Upper lobe of left lung (tissue), 6 donors: ENCODE data around the gene ZBTB12. TPM values are rescaled to one million over a fixed set of nuclear protein-coding genes. Genes with fewer than 3 reads are reported as not detected.

Experiments used
- ATAC-seq, 2 donors: fragments of 200-7000 bp; cut with Tn5 transposase; one replicate each; pipeline ENCODE4 v1.9.1; 2022; ENCODE audit warnings: mild to moderate bottlenecking in 2 of 2, moderate library complexity in 2 of 2; ENCODE audit not compliant: low FRiP score in 2 of 2
- DNase-seq, 2 donors: peaks; one replicate each; pipeline ENCODE4 v3.0.0-alpha.2; 2019 to 2020
- H3K27ac ChIP-seq, 4 donors: fragments of 200-600 bp; sonication (generic); one replicate each; pipeline ENCODE4 v1.5.1; 2016 to 2019
- H3K27me3 ChIP-seq, 4 donors: fragments of 200-600 bp; sonication (generic); one replicate each; pipeline ENCODE4 v1.5.1; 2017 to 2019
- H3K36me3 ChIP-seq, 4 donors: fragments of 200-600 bp; sonication (generic); one replicate each; pipeline ENCODE4 v1.5.1; 2016 to 2019
- H3K4me1 ChIP-seq, 4 donors: fragments of 200-600 bp; sonication (generic); one replicate each; pipeline ENCODE4 v1.5.1; 2018 to 2019
- H3K4me3 ChIP-seq, 4 donors: fragments of 200-600 bp; sonication (generic); one replicate each; pipeline ENCODE4 v1.5.1; 2017 to 2019; ENCODE audit warnings: mild to moderate bottlenecking in 2 of 4, moderate library complexity in 1 of 4
- H3K9me3 ChIP-seq, 4 donors: fragments of 200-600 bp; sonication (generic); one replicate each; pipeline ENCODE4 v1.5.1; 2018 to 2019
- CTCF ChIP-seq, 6 experiments: fragments of 450-650 bp in 4 of 6; fragments of 200-600 bp in 2 of 6; sonication (generic) in 2 of 6; IDR thresholded peaks; one replicate each; pipeline ENCODE4 v1.5.1; 2016 to 2019; ENCODE audit warnings: antibody characterized with exemption in 6 of 6
- EP300 ChIP-seq, 4 donors: sonication (generic); formaldehyde crosslinking; IDR thresholded peaks; one replicate each; pipeline ENCODE4 v1.5.1; 2017; ENCODE audit warnings: antibody characterized with exemption in 4 of 4, control low read depth in 2 of 4
- POLR2A ChIP-seq, 4 donors: fragments of 450-650 bp; IDR thresholded peaks; one replicate each; pipeline ENCODE4 v1.5.1; 2016 to 2017; ENCODE audit warnings: antibody characterized with exemption in 4 of 4, mild to moderate bottlenecking in 2 of 4
- POLR2AphosphoS5 ChIP-seq, 2 donors: sonication (generic); formaldehyde crosslinking; IDR thresholded peaks; one replicate each; pipeline ENCODE4 v1.5.1; 2017; ENCODE audit warnings: antibody characterized with exemption in 2 of 2
- WGBS, 2 donors: methylation state at CpG; one replicate each; pipeline ENCODE4 v1.1.5; 2017 to 2018; 5-methylcytosine and 5-hydroxymethylcytosine counted together
- total RNA-seq, 6 donors: library from RNA; depleted of rRNA in 4 of 6; stranded (reverse); fragments of >200 nt in 4 of 6; gene quantifications; one replicate each; pipeline versions ENCODE4 v1.1.0 to v1.2.1, GENCODE V29; 2016 to 2021
- donor health status: DM: no; HTN: no; CAD: no; lungs with moderate emphysema.
- donor health status: DM: no; HTN: yes; CAD: no; lungs with severe emphysema.

The ZBTB12 gene
- total RNA-seq, 6 donors from 2014 or later: 1.0 to 7.5 (median 2.2) TPM

- no peak overlapping the region for H3K4me3 ChIP-seq
- H3K36me3 ChIP-seq: peaks cover 0 to 6% (median 6%) of the 10 kb centered on the region in 4 donors
- ATAC-seq (no peak), DNase-seq (no peak)
- no peaks in the 10 kb centered on the region for H3K27me3 ChIP-seq
- TF ChIP-seq CTCF (IDR thresholded peaks at IDR 0.05): no peak
- TF ChIP-seq POLR2AphosphoS5 (IDR thresholded peaks at IDR 0.05): no peak
- TF ChIP-seq POLR2A (IDR thresholded peaks at IDR 0.05): no peak
- no peak for TF ChIP-seq EP300 (IDR thresholded peaks at IDR 0.05)
- no peak overlapping the region for H3K27ac ChIP-seq
- WGBS, 2 donors: 77 to 87% methylated on average over 4 to 5 of the region's 5 CpGs
- peaks cover 0 to 15% (median 10%) of the 10 kb centered on the region in 4 donors for H3K4me1 ChIP-seq
- no peaks in the 10 kb centered on the region for H3K9me3 ChIP-seq
These were observed 26.9 kb downstream of the ZBTB12 start for GRCh38 chr6:31874836-31875572.

DNA sequence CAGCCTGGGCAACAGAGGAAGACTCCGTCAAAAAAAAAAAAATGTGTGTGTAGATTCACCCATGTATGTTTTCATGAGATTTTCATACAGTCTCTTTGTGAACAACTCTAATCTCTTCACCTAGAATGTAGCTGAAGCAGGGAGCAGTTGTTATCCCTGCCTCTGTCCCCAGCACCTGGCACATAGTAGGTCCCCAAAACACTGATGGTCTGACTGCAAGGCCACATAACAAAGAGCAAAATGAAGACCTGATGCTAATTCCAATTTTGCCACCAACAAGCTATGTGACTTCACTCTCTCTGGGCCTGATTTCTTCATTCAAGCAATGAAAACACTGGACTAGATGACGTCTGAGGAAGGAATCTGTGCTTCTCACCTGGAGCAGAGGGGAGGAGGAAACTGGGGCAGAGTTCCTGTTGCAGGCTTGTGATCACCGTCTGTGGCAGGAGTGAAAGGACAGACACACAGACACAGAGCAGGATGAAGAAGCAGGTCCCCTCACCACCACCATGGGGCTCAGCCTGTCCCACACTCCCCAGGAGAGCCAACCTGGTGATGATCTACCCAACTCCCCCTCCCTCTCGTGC is 27.7 kb downstream of the ZBTB12 start:
- no peak overlapping the region for H3K4me3 ChIP-seq
- no peak for DNase-seq
- no peak overlapping the region for H3K27ac ChIP-seq
- H3K36me3 ChIP-seq: no peaks in the 10 kb centered on the region
- H3K9me3 ChIP-seq: no peaks in the 10 kb centered on the region
- WGBS, 2 donors: 54 to 61% methylated on average over 4 of the region's 4 CpGs
- TF ChIP-seq POLR2A (IDR thresholded peaks at IDR 0.05) (no peak), CTCF (IDR thresholded peaks at IDR 0.05) (no peak)
- no peaks in the 10 kb centered on the region for H3K27me3 ChIP-seq
- no peak for ATAC-seq
- H3K4me1 ChIP-seq: peaks cover 0 to 14% (median 7%) of the 10 kb centered on the region in 4 donors

- WGBS, 2 donors: 67 to 71% methylated on average over 8 to 9 of the region's 9 CpGs
- Histone ChIP-seq H3K27me3 (no peaks in the 10 kb centered on the region), H3K27ac (no peak overlapping the region), H3K36me3 (no peaks in the 10 kb centered on the region), H3K4me1 (no peaks in the 10 kb centered on the region), H3K4me3 (no peak overlapping the region), H3K9me3 (no peaks in the 10 kb centered on the region)
- no peak for ATAC-seq
- no peak for DNase-seq
- TF ChIP-seq POLR2A (IDR thresholded peaks at IDR 0.05): no peak
- no peak for TF ChIP-seq POLR2AphosphoS5 (IDR thresholded peaks at IDR 0.05)
- TF ChIP-seq EP300 (IDR thresholded peaks at IDR 0.05): no peak
- no peak for TF ChIP-seq CTCF (IDR thresholded peaks at IDR 0.05)
These were observed 30.7 kb downstream of the ZBTB12 start for GRCh38 chr6:31871046-31871659.

GRCh38 chr6:31870385-31870921 is 31.4 kb downstream of the ZBTB12 start:
- ATAC-seq (peak; percentile 9 to 18), DNase-seq (no peak)
- Histone ChIP-seq H3K36me3 (no peaks in the 10 kb centered on the region), H3K27me3 (no peaks in the 10 kb centered on the region), H3K4me3 (no peak overlapping the region), H3K4me1 (no peaks in the 10 kb centered on the region), H3K9me3 (no peaks in the 10 kb centered on the region), H3K27ac (no peak overlapping the region)
- no peak for TF ChIP-seq POLR2AphosphoS5 (IDR thresholded peaks at IDR 0.05)
- TF ChIP-seq EP300 (IDR thresholded peaks at IDR 0.05): no peak
- no peak for TF ChIP-seq POLR2A (IDR thresholded peaks at IDR 0.05)
- TF ChIP-seq CTCF (IDR thresholded peaks at IDR 0.05): no peak
- 78 to 85% methylated on average over 8 to 16 of the region's 16 CpGs for WGBS, 2 donors
